ENCODE measurements around the gene SCRN2.

The SCRN2 gene

GRCh38 chr17:47872019-47872650, 31.1 kb upstream of the SCRN2 start:
- no peak for DNase-seq

GRCh38 chr17:47871048-47871447, 30.0 kb upstream of the SCRN2 start:
- DNase-seq: no peak

- no peak for DNase-seq
These were observed 29.0 kb upstream of the SCRN2 start for GRCh38 chr17:47870056-47870455.

- DNase-seq: no peak
These were observed 28.0 kb upstream of the SCRN2 start for GRCh38 chr17:47869114-47869513.

- DNase-seq: no peak
These were observed 26.9 kb upstream of the SCRN2 start for GRCh38 chr17:47867813-47868533.

GRCh38 chr17:47866941-47867340, 25.9 kb upstream of the SCRN2 start:
- no peak for DNase-seq

GRCh38 chr17:47864791-47865216, 23.7 kb upstream of the SCRN2 start:
- no peak for DNase-seq

GRCh38 chr17:47862621-47863440, 21.8 kb upstream of the SCRN2 start:
- no peak for DNase-seq

- no peak for DNase-seq
These were observed 19.3 kb upstream of the SCRN2 start for GRCh38 chr17:47860386-47860785.

GRCh38 chr17:47857551-47858455, 16.7 kb upstream of the SCRN2 start:
- DNase-seq: no peak

GRCh38 chr17:47856830-47857229, 15.8 kb upstream of the SCRN2 start:
- no peak for DNase-seq

- no peak for DNase-seq
These were observed 14.7 kb upstream of the SCRN2 start for GRCh38 chr17:47855737-47856136.

GRCh38 chr17:47853616-47854015, 12.5 kb upstream of the SCRN2 start:
- DNase-seq: no peak

GRCh38 chr17:47852113-47852949, 11.3 kb upstream of the SCRN2 start:
- DNase-seq: no peak

- DNase-seq: no peak
These were observed 10.7 kb upstream of the SCRN2 start for GRCh38 chr17:47851764-47852112.

GRCh38 chr17:47850692-47851573, 9.9 kb upstream of the SCRN2 start, which contains the start of gene SP6:
Gene SP6, minus strand, starts transcription at chr17:47851163. Its CDS starts 2,734 bp downstream, at chr17:47848429.
- peak in 1 of 58 donors; percentile 11 for DNase-seq

GRCh38 chr17:47850373-47850691, 9.3 kb upstream of the SCRN2 start:
- DNase-seq: no peak

- DNase-seq: no peak
These were observed 7.1 kb upstream of the SCRN2 start for GRCh38 chr17:47848198-47848513.

Data from anterior cingulate cortex (tissue), 58 donors.